ENCODE results near the gene LCTL.
"Not testable (repeated sequence)": the region's sequence is repeated elsewhere in the genome, so short reads cannot be mapped to it uniquely, and the experiment has no call there.

Gene LCTL

GRCh38 chr15:66563566-66564110, 2.2 kb downstream of the LCTL start:
- no peak for DNase-seq

GRCh38 chr15:66563126-66563525, 2.7 kb downstream of the LCTL start:
- DNase-seq = no peak

- no peak for DNase-seq
Observed at GRCh38 chr15:66560856-66561525, 4.8 kb downstream of the LCTL start.

- no peak for DNase-seq
Observed at GRCh38 chr15:66558271-66558670, 7.5 kb downstream of the LCTL start.

GRCh38 chr15:66555685-66556084, 10.1 kb downstream of the LCTL start:
- no peak for DNase-seq

GRCh38 chr15:66545255-66545654, 20.5 kb downstream of the LCTL start:
- DNase-seq = no peak

GRCh38 chr15:66542896-66543295, 22.9 kb downstream of the LCTL start:
- no peak for DNase-seq

GRCh38 chr15:66535056-66535455, 30.7 kb downstream of the LCTL start:
- DNase-seq = no peak

GRCh38 chr15:66524838-66525237, 41.0 kb downstream of the LCTL start:
- DNase-seq = no peak

GRCh38 chr15:66523926-66524325, 41.9 kb downstream of the LCTL start:
- no peak for DNase-seq

- DNase-seq = no peak
Observed at GRCh38 chr15:66515901-66516322, 49.9 kb downstream of the LCTL start.

GRCh38 chr15:66514586-66514985, 51.2 kb downstream of the LCTL start:
- DNase-seq = no peak

- no peak for DNase-seq
Observed at GRCh38 chr15:66508293-66508883, 57.4 kb downstream of the LCTL start.

GRCh38 chr15:66505818-66506217, 60.0 kb downstream of the LCTL start:
- no peak for DNase-seq

GRCh38 chr15:66505430-66505811, 60.4 kb downstream of the LCTL start:
- DNase-seq = no peak

- peak; percentile 74 to 80 for DNase-seq
Observed at GRCh38 chr15:66504563-66505429, 61.0 kb downstream of the LCTL start, which contains the start of the genes RPL4 and ZWILCH. Gene RPL4, minus strand, starts transcription at chr15:66504855. Its CDS starts 65 bp downstream, at chr15:66504790. Gene ZWILCH, plus strand, starts transcription at chr15:66505326. Its CDS starts 13 bp downstream, at chr15:66505339.

GRCh38 chr15:66503780-66504562, 61.8 kb downstream of the LCTL start:
- DNase-seq = no peak

- DNase-seq = not testable (repeated sequence)
Observed at GRCh38 chr15:66503041-66503648, 62.7 kb downstream of the LCTL start.

- DNase-seq = no peak
Observed at GRCh38 chr15:66502491-66502890, 63.3 kb downstream of the LCTL start.

- not testable (repeated sequence) for DNase-seq
Observed at GRCh38 chr15:66500346-66500745, 65.5 kb downstream of the LCTL start.

- no peak for DNase-seq
Observed at GRCh38 chr15:66498501-66499386, 67.1 kb downstream of the LCTL start.

All from activated CD4-positive, alpha-beta T cell treated with anti-CD3 and anti-CD28 coated beads for 4 hours (primary cell).